Measurements from ENCODE around the gene MBP.

GRCh38 chr18:77167251-77167650, 34.7 kb upstream of the MBP start:
- no peak for TF ChIP-seq PATZ1 (CRISPR knock-in tag; IDR thresholded peaks at IDR 0.05; ENCODE audit: borderline replicate concordance)
- no peak for TF ChIP-seq BACH2 (CRISPR knock-in tag; IDR thresholded peaks at IDR 0.05; ENCODE audit: borderline replicate concordance)
- TF ChIP-seq ZFP30 (CRISPR knock-in tag; IDR thresholded peaks at IDR 0.05) = no peak
- TF ChIP-seq ZNF8 (CRISPR knock-in tag; IDR thresholded peaks at IDR 0.05) = no peak
- no peak for TF ChIP-seq ZNF70 (CRISPR knock-in tag; IDR thresholded peaks at IDR 0.05)

Measured in SK-N-SH treated with all-trans-retinoic acid at 6 μM for 48 hours (cell line).